ENCODE data around the gene KIF4A. TPM values are rescaled to one million over a fixed set of nuclear protein-coding genes. Genes with fewer than 3 reads are reported as not detected.

The KIF4A gene
- total and polyA plus RNA-seq, 10 of the 15 experiments (the other 5 are each of a cell fraction or from before 2014, with no cell fraction given): 10.8 to 28.8 (median 22.5) TPM

GRCh38 chrX:70423936-70424675 lies 134.2 kb downstream of the KIF4A start:
- Histone ChIP-seq H2AFZ (ENCODE audit: control insufficient read depth, low read depth, low read length) (no peak overlapping the region), H3K4me1 (ENCODE audit: control insufficient read depth, insufficient read depth, low read length) (no peaks in the 10 kb centered on the region), H3K79me2 (ENCODE audit: control insufficient read depth, insufficient read depth, low read length) (no peaks in the 10 kb centered on the region), H3K36me3 (ENCODE audit: control insufficient read depth in 2 of 2, insufficient read depth in 2 of 2, low read length in 1 of 2) (no peaks in the 10 kb centered on the region; a peak in 2 of 4 replicates), H3K4me2 (ENCODE audit: control insufficient read depth, insufficient read depth) (no peak overlapping the region), H3K27me3 (replicated peaks in 1 of 2; ENCODE audit: control insufficient read depth in 2 of 2, insufficient read depth in 2 of 2, low read length in 1 of 2) (no peaks in the 10 kb centered on the region), H4K20me1 (ENCODE audit: control insufficient read depth, insufficient read depth) (no peaks in the 10 kb centered on the region), H3K9ac (ENCODE audit: control insufficient read depth, insufficient read depth, low read length) (no peak overlapping the region), H3K9me3 (replicated peaks; ENCODE audit: control insufficient read depth, insufficient read depth, low read length) (no peaks in the 10 kb centered on the region), H3K4me3 (no peak overlapping the region), H3K27ac (ENCODE audit: control insufficient read depth, insufficient read depth) (no peak overlapping the region)
- SMC1A ChIA-PET (ENCODE audit: uncharacterized antibody, unreplicated experiment): no interaction called here
- RAD21 ChIA-PET (ENCODE audit: unreplicated experiment): interaction anchor here (1.4 kb wide), 1 partner anchor 8 kb away, joined by 4 read pairs; no protein-coding TSS in a partner anchor
- TF ChIP-seq ZNF622 (IDR thresholded peaks at IDR 0.05): no peak
- no TSS peak for BruUV-seq (replicated peaks)
- in situ Hi-C loops (cut with MboI) (no loop called here), intact Hi-C loops (cut with micrococcal nuclease; ENCODE audit: unreplicated experiment) (no loop called here)
- FAIRE-seq (no peak), DNase-seq (ENCODE audit: low read depth, low spot score) (no peak), ATAC-seq (no peak)
- WGBS (ENCODE audit: insufficient coverage, insufficient replicate concordance, low lambda C conversion rate, missing lambda C conversion rate): 45% methylated on average over 10 of the region's 10 CpGs
- POLR2A ChIA-PET: no interaction called here
- CTCF ChIA-PET: interaction anchor here (1.4 to 1.9 kb wide), 2 partner anchors 9 to 130 kb away, joined by 5 to 7 read pairs; no protein-coding TSS in a partner anchor

- no peaks in the 10 kb centered on the region; a peak in 2 of 4 replicates for H3K36me3 ChIP-seq (ENCODE audit: control insufficient read depth in 2 of 2, insufficient read depth in 2 of 2, low read length in 1 of 2)
- in situ Hi-C loops (cut with MboI) (loop anchor here (25.0 kb wide), 1 partner anchor 388 kb away; the partner anchor contains the start of gene AWAT2), intact Hi-C loops (cut with micrococcal nuclease; ENCODE audit: unreplicated experiment) (no loop called here)
- CTCF ChIA-PET: no interaction called here
- no peak overlapping the region for H3K9ac ChIP-seq (ENCODE audit: control insufficient read depth, insufficient read depth, low read length)
- POLR2A ChIA-PET: no interaction called here
- ATAC-seq (no peak), DNase-seq (ENCODE audit: low read depth, low spot score) (no peak), FAIRE-seq (no peak)
- no peaks in the 10 kb centered on the region for H3K79me2 ChIP-seq (ENCODE audit: control insufficient read depth, insufficient read depth, low read length)
- no peaks in the 10 kb centered on the region for H3K4me1 ChIP-seq (ENCODE audit: control insufficient read depth, insufficient read depth, low read length)
- WGBS (ENCODE audit: insufficient coverage, insufficient replicate concordance, low lambda C conversion rate, missing lambda C conversion rate): 36% methylated on average over 10 of the region's 10 CpGs
- TF ChIP-seq CBFB (IDR thresholded peaks at IDR 0.05; ENCODE audit: low read depth): no peak
- TF ChIP-seq MTA3 (IDR thresholded peaks at IDR 0.05; ENCODE audit: borderline replicate concordance, low read length): no peak
- TF ChIP-seq NFYA (IDR thresholded peaks at IDR 0.05; ENCODE audit: borderline replicate concordance, low read depth, low read length): no peak
- TF ChIP-seq CREM (IDR thresholded peaks at IDR 0.05; ENCODE audit: low read depth): no peak
- no peak for TF ChIP-seq PAX8 (IDR thresholded peaks at IDR 0.05)
- no peak for TF ChIP-seq IRF3 (IDR thresholded peaks at IDR 0.05)
- no peak for TF ChIP-seq ZNF24 (IDR thresholded peaks at IDR 0.05)
- no peak for TF ChIP-seq BRCA1 (IDR thresholded peaks at IDR 0.05; ENCODE audit: low read depth, low read length)
- TF ChIP-seq ZBTB40 (IDR thresholded peaks at IDR 0.05; ENCODE audit: borderline replicate concordance): no peak
- SMC1A ChIA-PET (ENCODE audit: uncharacterized antibody, unreplicated experiment): no interaction called here
- no peak overlapping the region for H3K4me3 ChIP-seq
- no peak overlapping the region for H2AFZ ChIP-seq (ENCODE audit: control insufficient read depth, low read depth, low read length)
- H3K4me2 ChIP-seq (ENCODE audit: control insufficient read depth, insufficient read depth): no peak overlapping the region
- H3K27ac ChIP-seq (ENCODE audit: control insufficient read depth, insufficient read depth): no peak overlapping the region
- H3K27me3 ChIP-seq (replicated peaks in 1 of 2; ENCODE audit: control insufficient read depth in 2 of 2, insufficient read depth in 2 of 2, low read length in 1 of 2): no peaks in the 10 kb centered on the region
- BruUV-seq (replicated peaks): no TSS peak
- H4K20me1 ChIP-seq (ENCODE audit: control insufficient read depth, insufficient read depth): no peaks in the 10 kb centered on the region
- RAD21 ChIA-PET (ENCODE audit: unreplicated experiment): no interaction called here
- no peaks in the 10 kb centered on the region for H3K9me3 ChIP-seq (replicated peaks; ENCODE audit: control insufficient read depth, insufficient read depth, low read length)
These were observed 134.9 kb downstream of the KIF4A start for GRCh38 chrX:70424801-70425200.

Data from GM12878 (cell line).